Measurements from ENCODE around the gene MYBPH.

DNA sequence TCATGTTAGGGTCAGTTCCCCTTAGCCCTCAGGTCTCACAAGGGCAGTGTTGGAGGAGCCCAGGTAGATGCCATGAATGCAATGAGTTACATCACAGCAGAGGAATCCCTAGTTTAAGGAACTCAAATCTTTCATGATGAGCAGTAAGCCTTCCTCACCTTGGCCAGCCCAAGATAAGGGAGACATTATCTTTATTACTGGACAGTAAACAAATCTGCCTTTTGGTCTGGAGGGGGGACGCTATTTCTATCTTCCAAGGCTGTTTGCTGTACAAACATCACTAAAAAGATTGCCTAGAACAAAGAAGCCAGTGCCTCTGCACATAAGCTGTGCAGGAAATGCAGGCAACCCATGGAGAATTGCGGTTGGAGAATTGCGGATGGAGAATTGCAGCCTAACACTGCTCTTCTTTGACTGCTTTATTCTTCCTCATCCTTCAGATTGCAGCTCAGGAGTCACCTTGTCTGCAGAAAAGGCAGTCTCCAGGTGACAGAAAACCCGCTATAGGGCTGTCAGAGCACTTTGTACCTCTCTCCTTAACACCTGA, 13.1 kb upstream of the MYBPH start:
- TF ChIP-seq, protein P1, sequence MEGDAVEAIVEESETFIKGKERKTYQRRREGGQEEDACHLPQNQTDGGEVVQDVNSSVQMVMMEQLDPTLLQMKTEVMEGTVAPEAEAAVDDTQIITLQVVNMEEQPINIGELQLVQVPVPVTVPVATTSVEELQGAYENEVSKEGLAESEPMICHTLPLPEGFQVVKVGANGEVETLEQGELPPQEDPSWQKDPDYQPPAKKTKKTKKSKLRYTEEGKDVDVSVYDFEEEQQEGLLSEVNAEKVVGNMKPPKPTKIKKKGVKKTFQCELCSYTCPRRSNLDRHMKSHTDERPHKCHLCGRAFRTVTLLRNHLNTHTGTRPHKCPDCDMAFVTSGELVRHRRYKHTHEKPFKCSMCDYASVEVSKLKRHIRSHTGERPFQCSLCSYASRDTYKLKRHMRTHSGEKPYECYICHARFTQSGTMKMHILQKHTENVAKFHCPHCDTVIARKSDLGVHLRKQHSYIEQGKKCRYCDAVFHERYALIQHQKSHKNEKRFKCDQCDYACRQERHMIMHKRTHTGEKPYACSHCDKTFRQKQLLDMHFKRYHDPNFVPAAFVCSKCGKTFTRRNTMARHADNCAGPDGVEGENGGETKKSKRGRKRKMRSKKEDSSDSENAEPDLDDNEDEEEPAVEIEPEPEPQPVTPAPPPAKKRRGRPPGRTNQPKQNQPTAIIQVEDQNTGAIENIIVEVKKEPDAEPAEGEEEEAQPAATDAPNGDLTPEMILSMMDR (IDR thresholded peaks at IDR 0.05; ENCODE audit: low read depth, low read length): no peak
- TF ChIP-seq EZH2phosphoT487 (IDR thresholded peaks at IDR 0.05; ENCODE audit: low read depth): no peak
